ENCODE data around the gene TNFSF12. TPM values are rescaled to one million over a fixed set of nuclear protein-coding genes. Genes with fewer than 3 reads are reported as not detected.

Gene TNFSF12
- 32.4 TPM for polyA plus RNA-seq (ENCODE audit: insufficient read length)

- DNase-seq: peak; percentile 63
Measured at GRCh38 chr17:7548585-7549400, at the start of gene TNFSF12. TNFSF12 (plus strand) TSS chr17:7549058; CDS start chr17:7549154, 96 bp downstream.

- DNase-seq: no peak
Measured at GRCh38 chr17:7499161-7499560, 49.7 kb upstream of the TNFSF12 start.

- DNase-seq: no peak
Measured at GRCh38 chr17:7501729-7502128, 47.1 kb upstream of the TNFSF12 start.

GRCh38 chr17:7502171-7502847, 46.5 kb upstream of the TNFSF12 start:
- DNase-seq: no peak

- no peak for DNase-seq
Measured at GRCh38 chr17:7502987-7503386, 45.9 kb upstream of the TNFSF12 start.

GRCh38 chr17:7503521-7503920, 45.3 kb upstream of the TNFSF12 start:
- no peak for DNase-seq

GRCh38 chr17:7508145-7508544, 40.7 kb upstream of the TNFSF12 start:
- no peak for DNase-seq

- DNase-seq: no peak
Measured at GRCh38 chr17:7508846-7509245, 40.0 kb upstream of the TNFSF12 start.

- no peak for DNase-seq
Measured at GRCh38 chr17:7509937-7510336, 38.9 kb upstream of the TNFSF12 start.

- no peak for DNase-seq
Measured at GRCh38 chr17:7511108-7511507, 37.8 kb upstream of the TNFSF12 start.

- no peak for DNase-seq
Measured at GRCh38 chr17:7512105-7512504, 36.8 kb upstream of the TNFSF12 start.

- no peak for DNase-seq
Measured at GRCh38 chr17:7512824-7513540, 35.9 kb upstream of the TNFSF12 start.

GRCh38 chr17:7513850-7514419, 34.9 kb upstream of the TNFSF12 start:
- DNase-seq: no peak

GRCh38 chr17:7515911-7516610, 32.8 kb upstream of the TNFSF12 start:
- no peak for DNase-seq

GRCh38 chr17:7523033-7523432, 25.8 kb upstream of the TNFSF12 start:
- no peak for DNase-seq

- DNase-seq: no peak
Measured at GRCh38 chr17:7528842-7529241, 20.0 kb upstream of the TNFSF12 start.

GRCh38 chr17:7530023-7530900, 18.6 kb upstream of the TNFSF12 start:
- no peak for DNase-seq

GRCh38 chr17:7538050-7538449, 10.8 kb upstream of the TNFSF12 start:
- DNase-seq: no peak

GRCh38 chr17:7538891-7539545, 9.8 kb upstream of the TNFSF12 start:
- no peak for DNase-seq

- no peak for DNase-seq
Measured at GRCh38 chr17:7541074-7541621, 7.7 kb upstream of the TNFSF12 start.
